HG02840 (cell line): Measurements from ENCODE around the gene PTPRD.
A peak's percentile ranks its signal among the peaks of the same experiment; 100 is the strongest.

Experiments
- ATAC-seq: cut with Tn5 transposase; IDR thresholded peaks from one replicate; pipeline ENCODE4 v1.9.1; 2021; ENCODE audit warnings: mild to moderate bottlenecking, moderate library complexity, moderate number of reproducible peaks; ENCODE audit not compliant: unreplicated experiment, low FRiP score

The PTPRD gene

GRCh38 chr9:9674461-9674860 lies 938.3 kb downstream of the PTPRD start:
- ATAC-seq = no peak

DNA sequence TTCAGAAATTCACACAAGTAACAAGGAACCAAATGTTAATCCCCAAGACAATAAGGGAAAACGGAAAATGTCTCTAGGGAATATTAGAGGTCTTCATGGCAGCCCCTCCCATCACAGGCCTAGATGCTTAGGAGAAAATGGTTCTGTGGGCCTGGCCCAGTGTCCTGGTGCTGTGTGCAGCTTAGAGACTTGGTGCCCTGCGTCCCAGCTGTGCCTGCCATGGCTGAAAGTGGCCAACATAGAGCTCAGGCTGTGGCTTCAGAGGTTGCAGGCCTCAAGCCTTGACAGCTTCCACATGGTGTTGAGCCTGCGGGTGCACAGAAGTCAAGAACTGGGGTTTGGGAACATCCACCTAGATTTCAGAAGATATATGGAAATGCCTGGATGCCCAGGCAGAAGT lies 942.3 kb downstream of the PTPRD start:
- no peak for ATAC-seq

DNA sequence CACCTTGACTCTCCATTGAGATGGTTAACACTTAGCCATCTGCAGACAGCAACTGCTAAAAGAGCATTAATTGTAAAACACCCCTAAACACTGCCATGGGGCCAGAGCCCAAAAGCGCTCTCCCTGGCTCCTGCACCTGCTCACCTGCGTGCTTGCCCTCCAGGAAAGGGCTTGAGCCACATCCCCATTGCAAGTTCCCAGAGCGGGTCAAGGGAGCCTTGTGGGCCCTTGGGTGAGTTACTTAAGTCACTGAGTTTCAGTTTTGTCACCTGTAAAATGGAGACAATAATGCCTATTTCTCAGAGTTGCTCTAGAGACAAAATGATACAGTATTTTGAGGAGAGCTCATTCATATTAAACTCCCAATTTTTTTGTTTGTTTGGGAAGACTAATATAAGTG lies 967.8 kb downstream of the PTPRD start:
- ATAC-seq = no peak

DNA sequence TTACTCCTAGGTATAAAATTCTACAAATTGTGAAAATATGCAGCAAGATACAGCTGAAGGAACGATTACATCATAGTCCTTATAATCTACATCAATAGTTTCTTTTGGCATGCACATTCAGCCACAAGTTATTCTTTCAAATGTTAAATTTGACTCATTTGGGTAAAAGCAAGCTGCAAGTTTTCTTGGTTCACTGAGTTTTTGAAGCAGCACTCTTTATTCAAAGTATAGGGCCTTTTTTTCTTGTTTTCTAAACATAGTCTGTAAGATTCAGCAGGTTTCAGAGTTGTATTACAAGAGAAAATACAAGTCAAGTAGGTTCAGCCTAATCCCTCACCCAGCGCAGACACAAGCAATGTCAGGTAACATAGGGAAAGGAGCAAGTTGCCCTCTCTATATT lies 981.5 kb downstream of the PTPRD start:
- peak; percentile 50 for ATAC-seq

DNA sequence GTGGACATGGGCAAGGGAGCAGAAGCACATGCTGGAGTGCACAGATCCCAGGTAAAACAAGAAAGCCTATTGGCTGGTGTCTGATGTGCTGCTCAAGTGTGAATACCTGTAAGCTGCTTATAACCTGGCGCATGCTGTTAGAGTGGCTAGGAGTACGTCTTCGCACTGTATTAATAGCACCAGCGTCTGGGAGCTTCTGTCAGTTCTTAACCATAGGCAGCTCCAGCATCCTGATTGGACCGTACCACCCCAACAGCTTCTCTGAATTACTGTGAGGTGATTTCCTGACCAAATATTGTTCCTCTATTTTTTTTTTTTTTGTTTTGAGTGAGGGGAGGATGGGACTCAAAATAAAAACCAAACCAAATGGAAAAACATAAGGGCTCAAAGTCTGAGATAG lies 987.6 kb downstream of the PTPRD start:
- ATAC-seq = no peak

DNA sequence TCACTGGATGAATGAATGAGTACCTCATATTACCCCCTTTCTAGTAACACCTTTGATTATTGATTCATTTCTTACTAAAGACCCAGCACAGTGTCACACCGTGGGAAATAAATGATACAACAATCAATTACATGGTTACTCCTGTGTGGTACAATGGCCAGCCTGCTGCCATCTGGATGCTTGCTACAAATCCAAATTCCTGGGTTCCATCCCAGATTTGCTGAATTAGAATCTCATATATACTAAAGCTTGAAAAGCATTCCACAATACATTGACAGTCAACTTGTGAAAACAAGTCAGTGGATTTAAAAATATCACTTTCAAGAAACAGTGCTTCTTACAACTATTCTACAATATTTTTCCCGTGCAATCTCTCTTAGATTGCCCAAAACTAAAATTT lies 989.3 kb downstream of the PTPRD start:
- no peak for ATAC-seq

- ATAC-seq = no peak
These were observed 991.4 kb downstream of the PTPRD start for GRCh38 chr9:9621355-9621940.

GRCh38 chr9:9620736-9621135 lies 992.1 kb downstream of the PTPRD start:
- ATAC-seq = no peak

DNA sequence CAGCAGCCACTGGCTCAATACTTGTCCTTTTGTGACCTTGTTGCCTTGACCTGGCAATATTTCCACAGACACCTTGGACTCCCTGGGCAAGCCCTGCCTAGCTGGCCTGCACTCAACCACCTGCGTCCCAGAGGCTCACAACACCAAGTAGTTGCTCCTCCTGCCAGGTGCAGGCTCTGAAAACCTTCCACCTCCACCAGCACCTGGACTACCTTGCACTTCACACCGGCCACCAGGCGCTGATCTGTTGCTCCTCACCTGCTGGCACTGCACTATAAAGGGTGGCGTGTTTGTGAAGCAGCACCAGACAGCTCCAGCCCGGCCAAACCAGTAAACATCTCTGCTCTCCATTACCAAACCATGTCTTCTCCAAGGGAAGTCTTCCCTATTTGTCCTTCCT lies 997.7 kb downstream of the PTPRD start:
- ATAC-seq = no peak

DNA sequence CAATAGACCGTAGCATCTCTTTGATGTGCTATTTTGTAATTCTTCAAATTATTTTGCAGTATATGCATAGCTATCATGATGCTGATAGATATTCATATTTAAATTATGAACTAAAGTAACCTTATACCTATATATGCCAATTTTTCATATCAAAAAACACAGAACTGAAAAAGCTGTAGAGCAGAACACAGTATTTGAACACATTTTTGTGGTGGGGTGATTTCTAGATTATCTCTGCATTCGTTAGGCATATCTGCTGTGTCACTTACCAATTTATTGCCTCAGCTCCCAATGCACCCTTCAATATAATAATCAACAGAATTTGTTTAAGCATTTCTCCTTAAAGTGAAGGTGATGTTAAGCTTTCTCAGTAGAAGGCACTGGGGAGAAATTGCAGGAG lies 998.2 kb downstream of the PTPRD start:
- no peak for ATAC-seq

- peak; percentile 46 for ATAC-seq
These were observed 1000.0 kb downstream of the PTPRD start for GRCh38 chr9:9612755-9613154.

GRCh38 chr9:9612270-9612669 lies 1000.5 kb downstream of the PTPRD start:
- peak; percentile 65 for ATAC-seq

DNA sequence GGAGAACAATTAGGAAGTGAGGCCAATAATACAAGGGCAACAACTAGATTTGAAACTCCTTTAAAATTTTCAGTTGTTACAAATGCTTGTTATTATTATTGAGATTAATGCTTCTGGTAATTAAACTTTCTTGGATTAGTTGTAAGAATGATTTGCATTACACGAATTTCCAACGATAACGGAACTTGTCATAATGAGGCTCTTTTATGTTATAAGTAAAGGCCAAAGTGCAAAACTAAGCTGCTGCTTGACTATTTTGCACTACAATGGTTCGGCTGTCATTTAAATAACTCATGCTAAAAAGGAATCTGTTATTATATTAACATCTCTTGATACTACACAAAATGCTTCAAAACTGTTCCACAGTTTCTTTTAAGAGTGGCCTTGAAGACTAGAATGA lies 1007.1 kb downstream of the PTPRD start:
- ATAC-seq = no peak

DNA sequence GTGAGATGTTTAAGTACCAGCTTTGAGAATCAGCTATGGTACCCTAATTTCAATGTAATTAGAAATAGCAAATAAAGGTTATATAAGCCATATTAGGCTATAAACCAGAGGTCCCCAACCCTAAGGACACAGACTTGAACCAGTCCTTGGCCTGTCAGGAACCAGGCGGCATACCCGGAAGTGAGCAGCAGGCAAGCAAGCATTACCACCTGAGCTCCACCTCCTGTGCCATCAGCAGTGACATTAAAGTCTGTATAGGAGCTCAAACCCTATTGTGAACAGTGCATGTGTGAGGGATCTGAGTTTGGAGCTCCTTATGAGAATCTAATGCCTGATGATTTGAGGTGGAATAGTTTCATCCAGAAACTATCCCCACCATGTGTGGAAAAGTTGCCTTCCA lies 1009.5 kb downstream of the PTPRD start:
- no peak for ATAC-seq

GRCh38 chr9:9598723-9599122 lies 1014.1 kb downstream of the PTPRD start:
- no peak for ATAC-seq

DNA sequence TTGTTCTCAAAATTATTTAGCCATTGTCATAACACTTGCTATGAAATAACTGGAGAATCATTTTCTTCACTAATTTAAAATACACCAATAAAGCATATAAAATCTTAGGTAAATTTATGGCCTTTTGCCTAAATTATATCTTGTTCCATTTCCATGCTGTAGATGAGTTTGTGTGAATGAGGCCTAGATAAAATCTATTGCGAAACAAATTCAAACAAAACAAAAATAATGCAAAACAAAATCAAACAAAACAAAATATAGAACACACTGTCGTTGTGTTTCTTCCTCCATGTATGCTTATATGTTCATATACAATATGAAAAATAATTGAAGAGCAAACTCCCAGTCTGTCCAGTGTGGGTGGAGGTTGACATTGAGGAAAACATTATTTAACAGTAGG lies 1020.7 kb downstream of the PTPRD start:
- ATAC-seq = no peak

DNA sequence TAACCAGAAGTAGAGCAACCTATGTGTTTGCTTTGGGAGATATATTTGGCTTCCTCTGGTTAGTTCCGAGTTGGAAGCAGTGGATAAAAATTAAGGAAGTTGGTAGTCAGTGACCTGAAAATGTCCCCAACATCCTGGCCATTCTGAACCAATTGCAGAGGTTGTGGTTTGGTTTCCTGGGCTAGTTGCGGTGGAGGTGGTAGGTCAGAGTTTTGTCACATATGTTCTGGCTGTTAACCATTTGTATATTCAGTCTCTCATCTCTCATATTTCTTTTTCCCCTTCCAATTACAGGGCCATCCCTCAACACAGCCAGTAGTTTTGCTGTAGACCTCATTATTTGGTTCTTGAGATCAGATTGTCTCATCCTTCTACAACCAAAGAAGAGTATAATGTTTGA lies 1026.9 kb downstream of the PTPRD start:
- no peak for ATAC-seq

DNA sequence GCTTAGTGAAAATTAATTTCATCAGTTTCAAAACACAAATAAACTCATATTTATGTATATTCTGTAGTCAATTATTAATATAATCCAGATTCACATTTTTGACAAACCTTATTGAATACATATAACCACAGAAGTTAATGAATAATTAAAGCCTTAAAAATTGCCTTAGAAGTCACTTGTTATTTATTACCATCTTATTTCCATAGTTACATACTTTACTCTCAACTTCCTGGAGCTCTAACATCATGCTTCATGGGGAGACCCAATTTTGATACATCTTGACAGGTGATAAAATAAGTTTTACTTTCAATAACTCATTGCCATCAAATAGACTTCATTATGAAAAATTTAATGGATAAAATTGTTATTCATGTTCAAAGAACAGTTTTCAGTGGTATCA lies 1038.7 kb downstream of the PTPRD start:
- ATAC-seq = no peak

DNA sequence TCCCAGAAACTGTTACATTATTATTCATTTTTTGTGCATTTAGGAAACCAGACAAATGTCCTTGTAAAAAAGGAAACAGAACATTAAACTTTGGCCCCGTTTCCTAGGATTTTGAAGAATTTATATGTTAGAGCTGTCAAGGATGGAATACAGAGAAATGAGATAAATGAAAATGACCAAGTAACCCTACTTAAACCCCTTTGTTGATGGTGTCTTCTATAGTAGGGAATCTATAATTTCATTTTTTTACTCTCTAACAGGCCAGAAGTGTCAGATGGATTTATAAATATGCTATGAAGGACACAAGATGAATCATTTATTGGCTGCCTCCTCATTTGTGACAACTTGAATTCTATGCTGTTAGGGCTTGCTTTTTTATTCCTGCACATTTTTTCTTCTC lies 1047.1 kb downstream of the PTPRD start:
- no peak for ATAC-seq

GRCh38 chr9:9563817-9564216 lies 1049.0 kb downstream of the PTPRD start:
- no peak for ATAC-seq

- no peak for ATAC-seq
These were observed 1052.3 kb downstream of the PTPRD start for GRCh38 chr9:9560382-9561035.

DNA sequence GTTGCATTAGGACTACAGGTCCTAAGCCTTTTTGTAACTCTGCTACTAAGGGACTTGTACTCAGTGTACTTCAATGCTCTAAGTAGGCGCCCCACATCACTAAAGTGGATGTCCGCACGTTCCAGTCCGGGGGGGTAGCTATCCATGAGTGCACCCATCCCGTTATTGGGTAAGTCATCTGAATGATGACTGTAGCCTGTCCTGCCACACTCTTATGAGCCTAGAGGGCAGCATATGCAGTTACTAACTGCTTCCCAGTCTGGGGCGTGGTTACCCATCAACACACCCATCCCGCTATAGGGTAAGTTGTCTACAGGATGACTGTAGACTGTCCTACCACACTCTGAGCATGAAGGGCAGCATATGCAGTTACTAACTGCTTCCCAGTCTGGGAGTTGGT lies 1053.9 kb downstream of the PTPRD start:
- no peak for ATAC-seq
